Daoy (cell line): ENCODE data around the gene HOXC12. TPM values are rescaled to one million over a fixed set of nuclear protein-coding genes. Genes with fewer than 3 reads are reported as not detected.
A peak's percentile ranks its signal among the peaks of the same experiment; 100 is the strongest.

Source experiments
- DNase-seq: peaks from one replicate; pipeline ENCODE4 v3.0.0-alpha.2; 2015; ENCODE audit warnings: low read depth
- total RNA-seq: library from RNA; depleted of rRNA; stranded (reverse); fragments of >200 nt; shearing (Covaris generic); gene quantifications from 2 replicates; pipeline ENCODE4 v1.2.3, GENCODE V29; 2014

HOXC12 gene
- total RNA-seq, 1 experiment from 2014 or later, result 6.0 TPM

DNA sequence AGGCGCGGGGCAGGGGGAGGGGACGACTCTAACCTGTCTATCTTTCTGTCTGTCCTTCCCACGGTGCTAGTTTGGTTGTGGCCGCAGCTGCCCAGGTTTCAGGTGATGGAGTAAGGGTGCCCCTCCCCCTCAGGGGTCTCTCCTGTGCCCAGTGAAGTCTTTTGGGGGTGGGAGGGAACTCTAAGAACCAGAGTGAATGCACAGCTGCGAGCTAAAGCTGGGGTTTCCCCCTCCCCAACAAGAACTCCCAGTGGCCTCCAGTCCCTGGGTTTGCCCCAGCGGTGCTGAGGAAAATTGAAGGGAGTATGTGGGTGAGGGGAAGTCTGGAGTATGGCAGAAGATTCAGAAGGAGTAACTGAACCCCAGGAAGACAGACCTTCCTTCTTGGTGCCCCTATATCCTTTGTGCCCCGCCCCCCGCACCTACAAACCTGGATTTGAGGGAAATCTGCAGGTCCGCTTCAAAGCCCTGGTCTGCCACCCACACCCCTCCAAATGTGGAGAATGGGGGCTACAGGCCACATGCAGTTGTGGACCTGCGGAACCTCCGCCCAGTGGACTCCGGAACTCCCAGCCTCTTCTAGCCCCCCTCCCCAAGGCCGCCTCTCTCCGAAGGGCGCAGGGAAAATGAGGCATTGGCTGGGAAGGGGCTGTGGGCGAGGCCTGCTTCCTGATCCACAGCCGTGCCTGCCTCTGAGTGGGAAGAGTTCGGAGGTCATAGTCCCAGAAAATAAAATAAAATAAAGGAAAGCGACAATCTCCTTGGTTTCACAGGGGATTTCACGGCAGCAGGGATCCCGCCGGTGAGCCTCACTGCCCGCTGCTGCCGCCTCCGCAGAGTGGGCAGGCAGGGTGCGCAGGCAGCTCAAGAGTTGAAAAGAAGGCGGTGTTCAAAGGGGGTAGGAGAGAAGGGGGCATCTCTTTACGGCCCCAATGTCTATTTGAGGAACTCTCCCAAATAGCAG is 41.8 kb downstream of the HOXC12 start:
- DNase-seq, result no peak

DNA sequence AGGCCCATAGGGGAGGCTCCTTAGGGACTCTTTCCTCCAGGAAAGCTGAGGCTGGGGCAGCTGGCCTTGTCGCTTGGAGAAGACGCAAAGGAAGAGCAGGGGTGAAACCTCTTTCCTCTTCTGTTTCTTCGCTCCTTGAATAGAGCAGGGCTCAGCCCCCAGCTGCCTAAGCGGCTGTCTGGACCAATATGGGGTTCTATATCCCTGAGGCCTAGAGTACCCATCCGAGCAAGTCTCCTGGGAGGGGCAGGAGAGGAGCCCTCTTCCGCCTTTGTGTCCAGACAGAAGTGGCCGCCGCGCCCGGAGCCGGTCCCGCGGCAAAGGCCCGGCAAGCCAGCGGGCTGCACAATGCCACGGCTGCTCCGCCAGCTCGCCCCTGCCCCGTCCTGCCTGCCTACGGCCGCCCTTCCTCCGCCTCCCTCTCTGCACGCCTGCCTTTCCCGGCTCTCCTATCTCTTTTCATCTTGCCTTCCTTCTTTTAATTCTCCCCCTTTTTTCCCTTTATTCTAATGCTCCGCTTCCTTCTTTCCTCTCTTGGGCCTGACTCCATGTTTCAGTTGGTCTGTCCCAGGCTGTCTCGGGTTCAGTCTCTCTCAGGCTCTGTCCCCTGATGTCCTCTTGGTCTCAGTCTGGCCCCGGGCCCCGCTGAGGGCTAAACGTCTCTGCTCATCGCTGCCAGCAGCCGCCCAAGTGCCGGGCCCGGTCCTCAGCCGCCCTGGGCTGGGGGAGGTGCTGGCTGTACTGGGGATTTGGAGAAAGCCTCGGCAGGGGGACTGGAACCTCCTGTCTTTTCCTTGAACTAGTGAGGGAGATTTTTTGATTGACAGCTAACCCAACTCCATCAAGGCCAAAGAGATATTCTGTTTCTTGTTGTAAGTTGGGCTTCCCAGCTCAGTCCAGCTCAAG is 42.8 kb downstream of the HOXC12 start:
- no peak for DNase-seq

DNA sequence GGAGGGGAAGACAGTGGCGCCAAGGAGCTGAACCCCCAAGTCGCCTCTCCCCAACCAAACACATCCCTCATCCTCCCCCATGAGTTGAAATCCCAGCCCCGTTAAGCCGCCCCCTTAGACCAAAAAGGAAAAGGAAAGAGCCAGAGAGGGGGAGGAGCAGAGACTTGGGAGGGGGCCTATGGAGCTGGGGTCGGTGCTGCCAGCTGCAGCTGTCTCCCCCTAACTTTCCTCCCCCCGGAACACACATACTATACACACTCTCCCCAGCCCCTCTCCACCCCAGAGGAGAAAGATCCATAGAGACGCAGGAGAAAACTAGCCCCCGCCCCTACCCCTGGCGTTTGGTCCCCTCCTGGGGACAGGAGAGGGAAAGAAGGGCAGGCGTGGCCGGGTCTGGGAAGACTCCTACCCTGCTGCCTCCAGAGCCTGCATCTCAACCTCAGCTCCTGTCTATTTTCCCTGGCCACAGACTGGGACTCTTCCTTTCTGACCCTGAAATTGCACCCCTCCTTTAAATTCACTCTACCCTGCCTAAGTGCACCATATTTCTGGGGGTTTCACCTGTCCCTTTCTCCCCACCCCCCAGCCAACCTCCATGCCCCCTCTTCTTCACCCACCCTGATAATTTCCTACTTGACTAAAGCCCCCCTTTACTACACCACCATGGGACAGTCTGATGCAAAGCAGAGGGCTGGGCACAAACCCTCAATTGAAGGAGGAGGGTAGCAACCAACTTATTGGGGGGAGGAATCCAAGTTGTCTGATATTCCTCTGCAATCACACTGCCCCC is 43.6 kb downstream of the HOXC12 start:
- DNase-seq, result no peak

DNA sequence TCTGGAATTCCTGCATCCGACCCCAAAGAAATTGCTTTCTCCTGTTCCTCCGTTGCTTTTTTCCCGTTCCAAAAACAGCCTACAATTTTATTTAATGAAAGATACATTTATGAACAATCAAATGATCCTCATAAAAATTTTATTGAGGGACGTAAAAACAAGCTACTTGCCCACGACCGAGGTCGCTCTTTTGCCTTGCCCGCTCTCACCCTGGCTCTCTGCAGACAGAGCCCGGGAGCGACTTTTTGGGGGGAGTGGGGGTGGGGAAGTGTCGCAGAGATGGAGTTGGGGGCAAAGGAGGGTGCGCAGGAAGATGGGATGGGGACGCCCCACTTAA is 44.2 kb downstream of the HOXC12 start:
- DNase-seq, result no peak

DNA sequence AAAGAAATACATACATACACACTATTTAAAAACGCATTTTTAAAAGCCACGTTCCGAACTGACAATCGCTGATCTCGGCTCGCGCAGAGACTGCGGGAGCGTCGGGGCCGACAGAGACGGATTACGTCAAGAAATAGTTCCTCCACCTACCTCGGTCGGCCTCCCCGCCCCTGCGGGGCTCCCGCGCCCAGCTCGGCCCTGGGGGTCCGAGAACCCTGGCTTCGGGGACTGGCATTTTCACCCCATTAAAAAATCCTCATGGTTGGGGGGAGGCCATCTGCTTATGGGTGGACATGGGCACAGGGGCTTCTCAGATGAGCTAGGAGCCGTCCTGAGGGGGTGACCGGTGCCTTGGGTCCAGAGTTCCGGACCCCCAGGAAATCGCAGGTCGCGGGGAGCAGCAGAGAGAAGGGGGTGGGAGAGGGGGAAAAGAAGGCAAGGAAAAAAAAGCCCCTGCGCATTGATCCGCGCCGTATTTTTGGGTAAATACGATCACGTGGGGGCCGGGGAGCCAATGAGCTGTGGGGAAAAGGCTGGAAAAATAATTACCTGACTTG is 44.9 kb downstream of the HOXC12 start:
- peak; percentile 81 for DNase-seq

DNA sequence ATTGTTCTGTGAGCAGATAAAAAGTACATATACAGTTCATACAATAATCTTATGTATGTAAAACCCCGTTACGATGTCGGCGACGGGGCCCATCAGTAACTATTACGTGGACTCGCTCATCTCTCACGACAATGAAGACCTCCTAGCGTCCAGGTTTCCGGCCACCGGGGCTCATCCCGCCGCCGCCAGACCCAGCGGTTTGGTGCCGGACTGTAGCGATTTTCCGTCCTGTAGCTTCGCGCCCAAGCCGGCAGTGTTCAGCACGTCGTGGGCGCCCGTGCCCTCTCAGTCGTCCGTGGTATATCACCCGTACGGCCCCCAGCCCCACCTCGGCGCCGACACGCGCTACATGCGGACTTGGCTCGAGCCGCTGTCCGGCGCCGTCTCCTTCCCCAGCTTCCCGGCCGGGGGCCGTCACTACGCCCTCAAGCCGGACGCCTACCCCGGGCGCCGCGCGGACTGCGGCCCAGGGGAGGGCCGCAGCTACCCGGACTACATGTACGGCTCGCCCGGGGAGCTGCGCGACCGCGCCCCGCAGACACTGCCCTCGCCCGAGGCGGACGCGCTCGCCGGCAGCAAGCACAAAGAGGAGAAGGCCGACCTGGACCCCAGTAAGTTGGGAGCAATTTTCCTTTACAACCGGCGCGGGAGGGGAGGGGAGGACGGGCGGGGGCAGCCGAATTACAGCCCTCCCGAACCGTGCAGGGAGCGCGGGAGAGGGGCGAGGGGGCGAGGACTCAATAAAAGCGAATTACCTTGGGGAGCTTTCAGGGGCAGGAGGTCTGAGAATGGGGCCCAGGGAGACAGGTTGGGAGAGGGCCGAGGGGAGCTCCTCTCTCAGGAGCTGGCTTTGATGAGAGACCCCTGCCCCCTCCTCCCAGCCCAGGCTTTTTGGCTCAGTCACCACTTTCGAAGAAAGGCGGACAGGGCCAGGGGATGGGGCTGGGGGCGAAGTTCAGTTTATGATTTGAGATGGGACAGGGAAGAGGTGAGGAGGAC is 45.7 kb downstream of the HOXC12 start, which contains the start of gene HOXC9:
HOXC9 (plus strand) TSS at position 46 of the 999 bp plus-strand sequence; CDS start at position 74, 28 bp downstream.
- peak; percentile 65 for DNase-seq

DNA sequence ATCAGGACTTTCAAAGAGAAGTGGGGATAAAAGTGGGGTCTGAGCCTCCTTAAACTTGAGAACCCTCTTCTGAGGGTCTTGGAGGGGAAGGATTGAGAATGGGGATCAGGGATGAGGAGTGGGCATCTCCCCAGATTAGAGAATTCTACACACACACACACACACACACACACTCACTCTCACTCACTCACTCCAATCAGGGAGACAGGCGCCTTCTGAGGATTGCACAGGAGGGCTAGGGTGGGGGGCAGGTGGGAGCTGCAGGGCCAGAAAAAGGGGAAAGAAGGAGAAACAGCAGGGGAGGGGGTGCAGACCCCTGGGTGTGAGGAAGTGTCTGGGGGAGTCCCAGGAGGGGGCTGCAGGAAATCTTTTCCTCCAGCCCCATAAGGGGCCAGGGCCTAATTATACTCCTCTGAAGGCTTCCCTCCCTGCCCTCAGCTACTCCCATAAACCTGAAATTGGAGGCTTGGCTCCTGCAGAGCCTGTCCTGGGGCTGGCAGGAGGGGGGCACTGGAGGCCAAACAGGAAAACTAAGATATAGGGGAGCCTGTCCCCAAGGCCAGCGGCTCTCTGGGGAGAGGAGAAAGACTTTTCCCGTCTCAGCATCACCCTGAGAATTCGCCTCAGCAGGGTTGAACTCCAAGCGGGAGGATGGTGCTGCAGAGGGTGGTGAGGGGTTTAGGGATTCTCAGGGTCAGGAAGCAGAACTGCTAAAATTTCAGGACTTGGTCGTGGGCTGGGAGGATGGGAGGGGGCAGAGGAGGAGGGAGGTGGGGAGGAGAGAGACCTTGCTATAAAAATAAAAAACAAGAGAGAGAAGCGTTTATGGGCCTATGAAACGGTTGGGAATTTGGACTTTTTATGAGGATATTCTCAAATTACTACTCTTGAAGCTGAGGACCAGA is 46.8 kb downstream of the HOXC12 start:
- DNase-seq, result no peak

DNA sequence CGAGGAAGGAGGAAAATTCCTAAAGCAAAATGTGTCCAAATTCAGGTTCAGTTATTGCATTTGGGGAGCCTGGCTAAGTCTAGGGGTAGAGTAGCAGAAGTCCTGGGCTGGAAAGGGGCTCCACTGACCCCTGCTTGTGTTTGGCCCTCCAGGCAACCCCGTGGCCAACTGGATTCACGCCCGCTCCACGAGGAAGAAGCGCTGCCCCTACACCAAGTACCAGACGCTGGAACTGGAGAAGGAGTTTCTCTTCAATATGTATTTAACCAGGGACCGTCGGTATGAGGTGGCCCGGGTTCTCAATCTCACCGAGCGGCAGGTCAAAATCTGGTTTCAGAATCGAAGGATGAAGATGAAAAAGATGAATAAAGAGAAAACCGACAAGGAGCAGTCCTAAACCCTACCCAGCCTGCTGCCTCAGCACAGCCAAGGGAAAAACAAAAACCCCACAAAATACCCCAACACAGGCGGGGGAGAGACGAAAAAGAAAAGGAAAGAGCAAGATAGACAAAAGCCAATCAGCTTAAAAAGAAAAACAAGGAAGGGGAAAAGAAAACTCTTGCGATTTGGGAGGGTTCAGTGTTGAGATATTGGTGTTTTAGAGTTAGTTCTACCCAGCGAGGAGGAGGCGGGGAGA is 47.7 kb downstream of the HOXC12 start:
- no peak for DNase-seq

DNA sequence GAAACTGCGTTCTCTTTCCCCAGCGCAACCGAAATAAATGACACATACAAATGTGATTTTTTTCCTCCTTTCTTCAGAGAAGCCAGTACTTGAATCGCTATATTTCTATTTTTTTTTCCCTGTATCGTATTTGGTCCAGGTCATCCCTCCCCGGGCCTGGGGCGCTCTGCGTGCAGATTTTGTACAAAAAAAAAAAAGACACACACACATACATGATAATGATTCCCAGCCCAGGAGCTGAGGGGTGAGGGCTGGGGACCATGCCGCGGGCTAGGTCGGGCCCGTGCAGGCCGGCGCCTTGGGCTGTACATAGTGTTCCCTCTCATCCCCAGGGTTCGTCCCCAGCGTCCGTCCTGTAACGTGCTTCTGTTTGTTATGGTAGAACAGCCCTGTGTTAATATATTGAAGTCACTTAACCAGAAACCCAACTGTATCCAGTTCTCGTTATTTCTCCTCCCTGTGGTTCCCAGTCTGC is 48.2 kb downstream of the HOXC12 start:
- DNase-seq, result no peak

DNA sequence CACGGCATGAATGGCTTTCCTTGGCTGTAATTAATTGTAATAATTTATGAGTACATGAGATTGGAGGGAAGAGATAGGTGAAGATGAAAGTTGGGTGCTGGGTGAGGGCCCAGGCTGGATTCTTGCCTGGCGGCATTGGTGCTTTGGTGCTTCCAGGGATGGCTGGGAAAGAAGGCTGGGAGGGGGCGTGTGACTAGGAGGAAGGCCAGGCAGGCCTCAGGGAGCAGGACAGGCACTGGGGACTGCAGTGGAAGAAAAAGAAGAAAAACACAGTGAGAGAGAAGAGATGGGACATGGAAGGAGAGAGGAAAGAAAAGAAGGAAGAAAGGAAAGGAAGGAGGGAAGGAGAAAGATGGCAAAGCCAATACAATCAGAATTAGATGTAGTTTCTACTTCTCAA is 48.9 kb downstream of the HOXC12 start:
- DNase-seq, result no peak

DNA sequence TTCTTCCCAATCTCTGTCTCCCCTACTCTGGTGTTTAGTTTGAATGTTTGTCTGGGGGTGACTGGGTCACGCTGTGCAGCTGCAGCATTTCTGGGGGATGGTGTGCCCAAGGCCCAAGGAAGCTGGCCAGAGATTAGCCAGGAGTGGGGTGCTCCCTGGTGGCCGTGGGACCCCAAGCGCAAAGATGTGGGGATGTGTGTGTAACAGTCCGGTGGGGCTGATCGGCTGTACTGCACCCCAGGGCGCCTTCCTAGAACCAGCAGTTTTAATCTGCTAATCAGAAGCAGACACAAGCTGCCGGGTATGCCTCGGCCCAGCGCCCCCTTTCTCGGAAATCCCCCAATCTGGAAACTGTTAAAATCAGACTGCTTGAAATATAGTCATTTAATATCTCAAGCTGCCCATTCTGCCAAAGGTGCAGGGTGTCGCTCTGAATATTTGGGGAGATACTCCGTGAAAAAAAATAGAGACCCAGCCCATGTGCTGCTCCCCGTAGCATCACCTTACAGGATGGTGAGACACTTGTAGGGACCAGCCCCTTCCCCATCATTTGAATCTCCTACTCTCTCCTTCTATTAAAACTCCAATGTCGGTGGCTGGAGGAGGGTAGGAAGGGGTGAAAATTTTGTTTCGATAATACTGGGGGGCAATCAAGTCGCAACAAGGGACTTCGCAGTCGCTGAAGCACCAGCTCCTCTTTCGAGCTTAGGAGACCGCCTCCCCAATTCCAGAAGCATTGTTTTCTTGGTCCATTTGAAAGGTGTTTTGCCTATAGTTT is 49.5 kb downstream of the HOXC12 start:
- no peak for DNase-seq

DNA sequence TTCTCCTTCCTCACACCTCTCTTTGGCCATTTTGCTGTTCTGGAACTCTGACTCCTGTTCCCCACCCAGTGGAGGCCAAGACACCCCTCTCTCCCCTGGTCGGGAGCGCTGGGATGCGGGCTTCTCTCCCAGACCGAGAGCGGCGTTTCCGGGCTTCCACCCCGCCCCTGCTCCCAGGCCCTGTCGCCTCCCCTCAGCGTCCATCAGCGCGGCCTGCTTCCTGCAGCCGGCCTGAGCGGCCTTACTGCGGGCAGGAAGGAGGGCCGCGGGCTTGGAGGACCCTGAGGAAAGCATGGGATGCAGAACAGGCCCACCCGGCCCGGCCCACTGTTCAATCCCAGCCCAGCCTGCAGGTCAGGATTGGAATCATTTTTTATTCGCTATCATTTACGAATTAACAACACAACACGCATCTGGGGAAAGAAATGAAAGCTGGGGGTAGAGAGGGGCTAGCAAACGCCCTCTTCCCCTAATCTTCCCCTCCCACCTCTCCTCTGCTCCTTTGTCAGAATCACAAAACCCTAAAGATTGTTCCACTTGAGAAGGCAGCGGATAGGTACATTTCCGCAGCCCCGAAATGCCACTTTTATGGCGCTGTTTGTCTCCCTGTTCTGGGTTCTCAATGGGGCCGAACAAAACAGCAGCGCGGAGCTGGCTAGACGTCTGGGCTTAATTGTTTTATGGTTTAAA is 50.3 kb downstream of the HOXC12 start:
- peak; percentile 68 for DNase-seq

DNA sequence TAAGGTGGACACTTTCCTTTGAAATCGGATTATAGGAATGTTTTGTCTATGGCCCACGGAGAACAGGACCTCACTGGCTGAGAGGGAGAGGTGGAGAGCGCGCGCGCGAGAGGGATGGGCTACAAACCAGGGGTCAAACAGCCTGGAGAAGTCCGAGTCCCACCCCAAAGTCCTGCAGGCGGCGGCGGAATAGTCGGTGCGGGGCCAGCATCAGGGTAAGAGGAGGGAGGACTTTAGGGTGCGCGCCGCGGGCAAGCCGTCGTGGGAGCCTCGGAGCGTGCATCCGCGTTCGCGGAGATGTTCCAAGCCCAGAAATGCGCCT is 50.8 kb downstream of the HOXC12 start:
- DNase-seq, result no peak

DNA sequence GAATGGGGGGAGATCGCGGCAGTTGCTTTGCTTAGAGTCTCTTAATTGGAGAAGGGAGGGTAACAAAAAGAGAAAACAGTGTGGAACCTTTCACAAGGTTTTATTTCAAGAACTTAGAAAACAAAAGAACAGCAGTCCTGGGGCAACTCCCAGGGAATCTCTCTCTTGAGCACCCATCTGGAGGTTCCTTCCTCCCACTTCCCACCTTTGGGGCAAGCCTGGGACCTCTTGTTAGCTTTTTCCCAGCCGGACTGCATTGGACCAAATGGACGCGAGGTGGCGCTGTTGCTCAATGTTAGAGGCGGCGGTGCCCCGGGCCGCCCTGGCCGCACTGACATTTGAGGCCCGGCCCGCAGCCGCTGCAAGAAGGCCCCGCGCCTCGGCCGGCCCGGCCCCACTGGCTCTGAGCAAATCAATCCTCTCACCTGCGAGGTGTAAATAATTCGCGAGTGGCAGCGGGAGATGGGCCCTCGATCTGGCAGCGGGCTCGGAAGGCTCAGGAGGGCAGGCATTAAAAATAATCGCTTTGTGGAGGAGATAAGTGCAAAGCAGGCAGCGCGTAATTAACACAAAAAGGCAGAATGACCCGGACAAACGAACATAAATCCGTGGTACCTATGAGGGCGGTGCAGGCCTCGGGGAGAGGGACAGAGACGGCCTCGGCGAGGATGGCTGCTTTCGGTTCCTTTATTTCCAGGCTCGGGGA is 51.3 kb downstream of the HOXC12 start:
- peak; percentile 91 for DNase-seq

DNA sequence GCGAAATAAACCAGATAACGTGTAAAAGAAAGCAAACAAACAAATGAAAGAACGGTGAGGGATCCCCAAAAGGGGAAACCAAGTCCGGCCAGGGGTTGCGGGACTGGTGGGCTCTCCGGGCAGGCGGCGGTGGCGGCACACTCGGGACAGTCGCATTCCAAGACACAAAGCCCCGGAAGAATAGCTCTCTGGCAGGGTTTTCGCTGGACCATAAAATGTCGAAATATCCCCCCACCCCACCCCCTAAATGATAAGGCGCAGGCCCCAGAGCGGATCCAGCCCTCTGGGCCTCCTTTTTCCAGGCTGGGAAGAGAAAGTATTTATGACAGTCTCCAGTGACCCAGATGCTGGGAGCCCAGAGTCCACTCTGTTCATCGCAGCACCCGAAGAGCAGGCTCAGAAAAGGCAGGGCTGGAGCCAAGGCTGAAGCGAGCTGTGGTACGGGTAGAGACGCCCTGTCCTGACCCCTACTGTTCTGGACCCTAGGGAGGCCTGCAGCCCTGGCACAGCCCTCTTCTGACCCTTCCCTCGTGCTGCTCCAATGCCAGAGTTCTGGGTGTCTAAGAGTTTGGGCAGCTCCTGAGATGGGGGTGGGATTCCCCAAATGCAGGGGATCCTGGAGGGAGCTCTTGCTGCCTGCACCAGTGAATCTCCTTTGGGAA is 52.0 kb downstream of the HOXC12 start:
- no peak for DNase-seq
